ENCODE measurements around the gene PARP12.

PARP12 gene

DNA sequence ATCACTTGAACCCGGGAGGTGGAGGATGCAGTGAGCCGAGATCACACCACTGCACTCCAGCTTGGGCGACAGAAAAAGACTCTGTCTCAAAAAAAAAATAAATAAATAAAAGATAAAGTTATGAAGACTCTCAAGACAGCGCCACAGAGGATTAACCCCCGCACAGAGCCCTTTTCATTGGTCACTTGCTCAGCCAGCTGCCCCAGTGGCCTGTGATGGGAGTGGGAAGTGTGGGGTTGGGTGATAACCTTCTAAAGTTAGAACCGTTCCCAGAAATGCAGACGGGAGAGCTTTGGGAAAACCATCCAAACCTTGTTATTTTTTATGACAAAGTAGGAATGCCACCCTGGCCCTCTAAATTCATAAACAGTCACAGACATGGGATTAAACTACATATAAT is 57.4 kb downstream of the PARP12 start:
- Mint-ChIP-seq H3K27ac (no peak overlapping the region), H3K9me3 (no peaks in the 10 kb centered on the region), H3K27me3 (no peaks in the 10 kb centered on the region), H3K4me3 (no peak overlapping the region), H3K36me3 (ENCODE audit: low read depth) (no peaks in the 10 kb centered on the region), H3K4me1 (ENCODE audit: low read depth) (no peaks in the 10 kb centered on the region)

DNA sequence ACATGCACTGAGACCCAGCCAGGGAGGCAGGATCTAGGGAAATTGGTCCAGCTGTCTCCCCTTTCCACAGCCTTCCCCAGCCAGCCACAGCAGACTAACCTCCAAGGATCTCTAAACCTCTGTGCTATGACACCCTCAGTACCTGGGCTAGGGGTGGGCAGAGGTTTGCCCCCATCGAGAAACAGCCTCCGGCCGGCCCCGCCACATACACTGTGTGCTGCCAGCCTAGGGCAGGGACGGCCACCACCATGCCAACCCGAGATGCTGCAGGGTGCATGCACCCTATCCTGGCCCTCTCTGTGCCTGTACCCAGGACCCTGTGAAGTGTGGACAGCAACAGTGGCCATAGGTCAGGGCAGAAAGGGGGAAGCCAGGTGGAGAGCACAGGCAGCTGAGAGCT is 58.1 kb downstream of the PARP12 start:
- H3K27me3 Mint-ChIP-seq = no peaks in the 10 kb centered on the region
- no peaks in the 10 kb centered on the region for H3K9me3 Mint-ChIP-seq
- H3K36me3 Mint-ChIP-seq (ENCODE audit: low read depth) = no peaks in the 10 kb centered on the region
- H3K4me3 Mint-ChIP-seq = no peak overlapping the region
- no peaks in the 10 kb centered on the region for H3K4me1 Mint-ChIP-seq (ENCODE audit: low read depth)
- H3K27ac Mint-ChIP-seq = no peak overlapping the region

DNA sequence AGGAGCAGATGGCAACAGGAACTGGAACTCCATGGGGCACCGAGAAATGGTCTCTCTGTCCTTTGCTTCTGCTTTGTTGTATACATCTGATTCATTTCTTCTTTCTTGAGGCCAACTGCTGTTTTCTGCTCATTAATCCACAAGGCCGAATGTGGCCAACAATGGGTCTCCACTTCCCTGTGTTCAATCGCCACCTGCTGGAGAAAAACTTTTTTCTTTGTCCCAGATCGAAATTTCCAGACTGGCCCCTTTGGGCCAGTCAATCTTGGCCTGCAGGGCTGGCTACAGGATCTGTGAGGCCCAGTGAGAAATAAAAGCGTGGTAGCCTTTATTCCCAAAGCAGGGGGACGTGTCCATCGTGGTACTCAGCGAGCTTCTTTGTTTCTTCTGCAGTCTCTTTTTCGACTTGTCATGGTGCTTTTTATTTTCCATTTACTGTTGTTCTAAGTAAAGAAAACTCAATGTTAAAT is 58.8 kb downstream of the PARP12 start:
- no peak overlapping the region for H3K27ac Mint-ChIP-seq
- H3K4me1 Mint-ChIP-seq (ENCODE audit: low read depth) = no peaks in the 10 kb centered on the region
- H3K36me3 Mint-ChIP-seq (ENCODE audit: low read depth) = no peaks in the 10 kb centered on the region
- H3K27me3 Mint-ChIP-seq = no peaks in the 10 kb centered on the region
- no peak overlapping the region for H3K4me3 Mint-ChIP-seq
- no peaks in the 10 kb centered on the region for H3K9me3 Mint-ChIP-seq

DNA sequence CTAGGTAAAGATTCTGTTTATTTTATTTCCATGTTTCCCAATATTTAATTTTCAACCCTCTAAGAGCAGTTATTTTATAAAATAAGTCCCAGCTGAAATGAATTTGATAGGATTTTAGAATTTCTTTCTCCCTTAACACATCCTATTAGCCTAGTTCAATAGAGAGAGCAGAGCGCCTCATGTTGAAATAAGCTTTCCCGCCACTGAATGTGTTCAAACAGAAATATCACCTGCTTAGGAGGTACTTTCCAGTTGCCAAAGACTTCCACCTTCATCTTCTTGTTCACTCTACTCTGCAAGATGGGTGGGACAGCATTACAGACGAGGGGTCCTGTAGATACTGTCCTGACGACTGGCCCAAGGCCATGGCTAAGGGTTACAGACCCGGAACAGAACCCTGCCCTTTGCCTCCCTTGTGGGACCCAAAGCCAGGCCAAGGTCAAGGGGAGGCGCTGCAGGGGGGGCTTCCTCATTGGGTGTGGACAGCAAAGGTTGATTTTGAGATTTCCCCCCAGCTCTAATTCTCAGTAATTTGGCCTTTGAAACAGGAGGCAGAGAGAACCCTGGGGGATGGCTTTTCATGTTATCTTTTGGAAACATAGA is 62.0 kb downstream of the PARP12 start:
- Mint-ChIP-seq H3K9me3 (no peaks in the 10 kb centered on the region), H3K27me3 (no peaks in the 10 kb centered on the region), H3K27ac (no peak overlapping the region), H3K4me3 (no peak overlapping the region), H3K36me3 (ENCODE audit: low read depth) (no peaks in the 10 kb centered on the region), H3K4me1 (ENCODE audit: low read depth) (no peaks in the 10 kb centered on the region)

DNA sequence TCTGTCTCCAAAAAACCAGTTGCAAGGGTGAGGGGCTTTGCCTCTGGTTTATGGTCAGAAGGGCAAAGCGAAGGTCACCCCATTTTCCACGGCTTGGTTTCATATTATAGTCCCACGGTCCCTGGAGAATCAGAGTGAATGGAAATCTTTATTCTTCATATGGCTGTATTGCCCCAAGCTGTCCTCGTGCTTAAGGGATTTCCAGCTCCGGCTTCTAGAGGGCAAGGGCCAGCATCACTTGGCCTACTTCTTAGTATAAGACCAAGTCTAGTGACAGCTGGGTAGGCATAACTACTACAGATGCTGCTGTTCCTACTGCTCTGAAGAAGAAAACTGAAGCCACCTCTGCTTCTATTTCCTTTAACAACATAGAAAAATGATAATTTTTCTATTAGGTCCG is 63.2 kb downstream of the PARP12 start:
- H3K36me3 Mint-ChIP-seq (ENCODE audit: low read depth) = no peaks in the 10 kb centered on the region
- no peak overlapping the region for H3K27ac Mint-ChIP-seq

DNA sequence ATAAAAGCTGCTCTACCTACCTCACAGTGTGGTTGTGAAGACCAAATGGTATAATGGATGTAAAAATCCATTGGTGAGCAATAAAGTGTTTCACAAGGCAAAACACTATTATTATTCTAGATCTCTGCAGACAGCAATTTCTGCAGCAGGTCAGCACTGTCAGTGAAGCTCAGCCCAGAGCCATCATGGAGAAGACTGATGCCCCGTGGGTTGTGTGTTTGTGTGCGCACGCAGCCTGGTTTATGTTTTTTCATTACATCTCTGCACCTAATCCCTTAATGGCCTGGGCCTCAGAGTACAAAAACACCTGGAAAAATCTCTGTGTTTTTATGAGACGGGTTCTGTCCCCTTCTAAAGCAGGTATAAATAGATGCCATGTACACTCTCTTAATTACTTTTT is 64.2 kb downstream of the PARP12 start:
- H3K27ac Mint-ChIP-seq = no peak overlapping the region

More for the DNA sequence above, 63.2 kb downstream of the PARP12 start:
- Mint-ChIP-seq H3K4me3 (no peak overlapping the region), H3K27me3 (no peaks in the 10 kb centered on the region), H3K9me3 (no peaks in the 10 kb centered on the region), H3K4me1 (ENCODE audit: low read depth) (no peaks in the 10 kb centered on the region)

DNA sequence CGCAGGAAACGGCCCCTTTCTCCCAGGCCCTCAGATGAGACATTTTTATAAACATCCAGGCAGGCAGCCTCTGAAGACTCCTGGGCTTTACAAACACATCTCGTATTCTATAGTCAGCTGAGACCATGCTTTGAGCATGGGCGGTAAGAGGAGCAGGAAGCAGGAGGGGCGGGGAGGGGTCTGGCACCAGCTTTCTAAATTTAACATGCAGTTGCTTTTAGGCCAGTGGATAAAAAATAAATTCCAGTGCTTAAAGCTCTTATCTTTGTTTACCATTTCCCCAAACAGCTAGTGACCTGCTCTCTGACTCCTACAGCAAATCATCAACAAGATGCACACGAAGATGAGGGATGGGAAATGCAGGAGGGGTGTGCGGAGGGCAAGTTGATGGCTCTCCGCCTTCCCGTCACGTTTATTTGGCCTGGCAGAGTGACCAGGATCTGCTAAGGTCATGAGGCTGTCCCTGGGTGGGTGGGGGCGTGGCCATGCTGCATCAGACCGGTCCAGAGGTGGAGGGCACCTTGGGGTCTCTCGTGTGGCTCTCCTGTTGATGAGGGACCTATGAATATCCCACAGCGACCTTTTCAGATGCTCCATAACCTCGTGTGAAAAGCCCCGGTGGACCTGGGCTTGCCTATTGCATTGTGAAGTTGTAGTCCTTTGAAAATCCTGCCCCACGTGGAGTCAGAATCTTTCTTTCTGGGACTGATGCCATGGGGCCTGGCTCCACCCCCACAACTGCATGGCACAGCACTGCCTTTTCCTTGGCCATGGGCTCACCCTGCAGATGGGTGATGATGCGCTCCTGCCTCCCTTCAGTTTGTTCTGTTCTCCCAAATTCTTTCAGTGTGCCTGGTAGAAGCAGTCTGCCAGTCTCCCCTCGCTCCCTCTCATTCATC is 67.5 kb downstream of the PARP12 start:
- Mint-ChIP-seq H3K27me3 (no peaks in the 10 kb centered on the region), H3K36me3 (ENCODE audit: low read depth) (no peaks in the 10 kb centered on the region), H3K4me1 (ENCODE audit: low read depth) (no peaks in the 10 kb centered on the region), H3K4me3 (no peak overlapping the region), H3K9me3 (no peaks in the 10 kb centered on the region), H3K27ac (no peak overlapping the region)

More for the DNA sequence above, 64.2 kb downstream of the PARP12 start:
- H3K4me3 Mint-ChIP-seq = no peak overlapping the region
- H3K4me1 Mint-ChIP-seq (ENCODE audit: low read depth) = no peaks in the 10 kb centered on the region
- no peaks in the 10 kb centered on the region for H3K9me3 Mint-ChIP-seq
- no peaks in the 10 kb centered on the region for H3K27me3 Mint-ChIP-seq
- H3K36me3 Mint-ChIP-seq (ENCODE audit: low read depth) = no peaks in the 10 kb centered on the region

DNA sequence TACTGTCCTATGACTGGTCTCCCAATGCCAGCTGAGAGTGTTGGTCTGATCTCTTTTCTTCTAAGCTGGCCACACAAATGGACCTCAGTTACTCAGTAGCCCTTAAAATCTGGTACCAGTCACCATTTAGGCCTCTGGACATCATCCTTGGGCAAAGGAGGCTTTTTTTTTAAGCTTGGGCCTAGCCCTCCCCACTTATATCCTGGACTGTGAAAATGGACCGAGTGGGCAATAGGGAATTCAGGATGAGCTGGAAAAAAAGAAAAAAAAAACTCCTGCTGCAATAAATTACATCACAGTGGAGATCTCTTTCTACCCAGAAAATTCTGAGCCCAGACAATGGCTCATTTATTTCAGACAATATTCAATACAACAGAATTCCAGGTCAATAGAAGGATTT is 68.4 kb downstream of the PARP12 start:
- Mint-ChIP-seq H3K27ac (no peak overlapping the region), H3K27me3 (no peaks in the 10 kb centered on the region), H3K4me3 (no peak overlapping the region), H3K36me3 (ENCODE audit: low read depth) (no peaks in the 10 kb centered on the region), H3K4me1 (ENCODE audit: low read depth) (no peaks in the 10 kb centered on the region), H3K9me3 (no peaks in the 10 kb centered on the region)

DNA sequence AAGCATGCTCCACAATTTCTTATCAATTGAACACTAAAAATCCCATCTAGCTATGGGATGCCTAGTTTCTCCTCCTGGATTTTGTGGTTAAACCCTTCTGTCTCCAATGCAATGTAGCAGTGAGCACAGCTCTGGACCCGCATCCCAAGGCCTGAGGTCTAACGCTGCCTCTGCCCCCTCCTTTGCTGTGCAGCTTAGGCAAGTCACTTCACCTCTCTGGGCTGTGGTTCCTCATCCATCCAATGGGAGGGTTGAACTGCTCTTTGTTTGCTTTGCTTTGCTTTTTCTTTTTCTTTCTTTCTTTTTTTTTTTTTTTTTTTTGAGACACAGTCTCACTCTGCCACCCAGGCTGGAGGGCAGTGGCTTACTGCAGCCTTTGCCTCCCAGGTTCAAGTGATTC is 69.2 kb downstream of the PARP12 start:
- no peak overlapping the region for H3K4me3 Mint-ChIP-seq
- no peaks in the 10 kb centered on the region for H3K4me1 Mint-ChIP-seq (ENCODE audit: low read depth)
- H3K36me3 Mint-ChIP-seq (ENCODE audit: low read depth) = no peaks in the 10 kb centered on the region
- H3K27ac Mint-ChIP-seq = no peak overlapping the region
- no peaks in the 10 kb centered on the region for H3K27me3 Mint-ChIP-seq
- no peaks in the 10 kb centered on the region for H3K9me3 Mint-ChIP-seq

DNA sequence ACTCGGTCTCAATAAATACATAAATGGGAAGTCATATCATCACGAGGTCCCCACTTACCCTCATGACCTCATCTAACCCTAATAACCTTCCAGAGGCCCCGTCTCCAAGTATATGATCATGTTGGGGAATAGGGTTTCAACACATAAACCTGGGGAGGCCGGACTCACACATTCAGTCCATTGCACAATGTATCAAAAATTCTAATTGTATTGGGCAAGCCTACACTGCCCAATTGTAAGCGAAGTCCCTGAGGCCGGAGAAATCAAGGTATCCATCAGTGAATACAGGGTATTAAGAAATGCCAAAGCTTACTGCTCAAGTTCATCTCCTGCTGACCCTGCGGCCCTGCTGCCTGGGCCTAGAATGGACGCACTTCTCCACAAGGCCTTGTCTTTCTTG is 69.6 kb downstream of the PARP12 start:
- Mint-ChIP-seq H3K36me3 (ENCODE audit: low read depth) (no peaks in the 10 kb centered on the region), H3K9me3 (no peaks in the 10 kb centered on the region), H3K4me3 (no peak overlapping the region), H3K4me1 (ENCODE audit: low read depth) (no peaks in the 10 kb centered on the region), H3K27me3 (no peaks in the 10 kb centered on the region), H3K27ac (no peak overlapping the region)

DNA sequence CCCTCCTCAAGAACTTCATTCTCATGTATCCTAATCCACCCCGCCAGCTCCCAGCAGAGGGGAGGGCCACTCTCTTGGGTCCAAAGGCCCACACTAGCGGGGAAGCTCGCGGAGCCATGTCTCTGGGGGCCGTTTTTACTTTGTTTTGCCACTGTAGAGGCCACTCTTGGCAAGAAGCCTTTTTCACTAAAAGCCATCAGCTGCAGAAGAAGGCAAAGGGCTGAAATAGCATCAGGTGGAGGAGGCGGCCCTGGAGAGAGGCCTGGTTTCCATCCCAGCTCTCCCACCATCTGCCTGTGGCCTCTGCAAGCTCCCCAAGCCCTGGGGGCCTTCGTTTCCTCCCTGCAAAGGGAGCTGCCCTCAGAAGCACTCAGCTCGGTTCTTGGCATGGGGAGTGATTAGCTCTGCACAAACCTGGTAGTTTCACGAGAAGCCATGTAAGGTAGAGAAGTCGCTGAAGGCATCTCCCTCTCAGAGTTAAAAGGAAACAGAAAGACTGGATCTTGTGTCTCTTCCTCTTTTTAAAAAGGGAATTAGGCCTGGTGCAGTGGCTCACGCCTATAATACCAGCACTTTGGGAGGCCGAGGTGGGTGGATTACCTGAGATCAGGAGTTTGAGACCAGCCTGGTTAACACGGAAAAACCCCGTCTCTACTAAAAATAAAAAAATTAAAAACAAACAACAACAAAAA is 70.3 kb downstream of the PARP12 start:
- Mint-ChIP-seq H3K4me3 (no peak overlapping the region), H3K9me3 (no peaks in the 10 kb centered on the region), H3K36me3 (ENCODE audit: low read depth) (no peaks in the 10 kb centered on the region), H3K27me3 (no peaks in the 10 kb centered on the region), H3K4me1 (ENCODE audit: low read depth) (no peaks in the 10 kb centered on the region), H3K27ac (no peak overlapping the region)

DNA sequence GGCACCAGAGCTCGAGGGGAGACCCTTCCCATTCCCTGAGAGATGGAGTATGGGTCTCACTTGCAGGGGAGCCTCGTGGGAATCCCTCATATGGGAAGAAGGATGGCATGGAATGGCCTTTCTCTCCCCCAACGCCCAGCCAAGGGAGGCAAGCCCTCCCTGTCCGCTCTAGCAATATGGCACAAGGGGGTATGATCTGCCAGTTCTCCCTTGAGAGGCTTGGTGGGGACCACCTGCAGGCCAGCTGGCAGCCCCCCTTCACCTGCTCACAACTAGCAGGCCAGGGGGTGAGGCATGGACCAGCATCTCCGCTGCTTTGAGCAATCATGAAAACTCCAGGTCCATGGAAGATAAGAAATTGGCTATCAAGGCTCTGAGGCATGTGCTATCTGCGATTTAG is 70.8 kb downstream of the PARP12 start:
- Mint-ChIP-seq H3K4me3 (no peak overlapping the region), H3K36me3 (ENCODE audit: low read depth) (no peaks in the 10 kb centered on the region), H3K27ac (no peak overlapping the region)

DNA sequence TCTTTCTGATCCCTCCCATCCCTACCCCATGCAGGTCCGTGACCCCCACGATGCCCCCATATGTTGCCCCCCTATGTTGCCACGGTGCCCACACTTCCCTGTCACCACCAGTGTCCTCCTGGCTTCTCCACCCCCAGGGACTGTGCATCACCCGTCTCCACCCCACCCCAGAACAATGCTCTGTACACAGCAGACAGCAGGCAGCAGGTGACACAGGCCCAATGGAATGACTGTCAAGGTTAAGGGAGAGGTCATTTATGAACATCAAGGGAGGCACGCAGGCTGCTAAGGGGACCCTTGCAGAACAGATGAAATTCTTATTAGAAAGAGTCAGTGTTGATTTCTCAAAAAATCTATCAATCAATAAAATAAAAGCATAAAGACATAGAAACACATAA is 71.5 kb downstream of the PARP12 start:
- Mint-ChIP-seq H3K4me1 (ENCODE audit: low read depth) (no peaks in the 10 kb centered on the region), H3K27ac (no peak overlapping the region), H3K27me3 (no peaks in the 10 kb centered on the region), H3K9me3 (no peaks in the 10 kb centered on the region), H3K4me3 (no peak overlapping the region), H3K36me3 (ENCODE audit: low read depth) (no peaks in the 10 kb centered on the region)

More for the DNA sequence above, 70.8 kb downstream of the PARP12 start:
- Mint-ChIP-seq H3K4me1 (ENCODE audit: low read depth) (no peaks in the 10 kb centered on the region), H3K9me3 (no peaks in the 10 kb centered on the region), H3K27me3 (no peaks in the 10 kb centered on the region)

DNA sequence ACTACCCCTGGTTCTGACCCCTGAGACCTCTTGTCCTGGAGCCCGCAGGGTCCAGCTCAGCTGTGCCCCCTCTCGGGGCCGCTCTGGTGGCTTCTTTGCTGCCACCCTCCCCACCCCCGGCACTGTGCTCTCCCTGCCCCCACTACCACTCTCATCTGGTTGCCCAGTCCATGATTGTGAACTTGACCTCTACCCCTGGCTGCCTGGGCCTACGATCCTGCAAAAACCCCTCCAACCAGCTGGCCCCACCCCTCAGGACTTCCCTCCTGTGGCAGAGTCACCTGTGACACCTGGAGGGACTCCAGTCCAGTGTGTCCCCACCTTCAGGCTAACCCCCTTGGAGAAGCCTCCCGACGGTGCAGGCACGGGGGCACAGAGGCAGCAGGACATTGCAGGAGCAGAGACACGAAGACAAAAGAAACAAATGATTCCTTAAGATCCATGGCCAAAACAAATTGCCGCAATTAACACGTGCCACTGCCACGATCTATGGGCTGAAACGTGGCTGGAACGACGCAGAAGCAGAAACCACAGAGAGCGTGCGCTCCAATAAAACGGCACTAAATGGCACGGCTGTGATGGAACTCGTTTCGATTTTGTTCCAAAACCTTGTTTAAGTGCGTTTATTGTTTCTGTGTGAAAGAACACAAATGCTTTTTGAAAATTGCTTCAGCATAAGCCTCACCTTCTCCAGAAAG is 72.0 kb downstream of the PARP12 start:
- H3K4me1 Mint-ChIP-seq (ENCODE audit: low read depth) = no peaks in the 10 kb centered on the region
- H3K27me3 Mint-ChIP-seq = no peaks in the 10 kb centered on the region
- H3K9me3 Mint-ChIP-seq = no peaks in the 10 kb centered on the region
- H3K36me3 Mint-ChIP-seq (ENCODE audit: low read depth) = no peaks in the 10 kb centered on the region
- H3K4me3 Mint-ChIP-seq = no peak overlapping the region
- H3K27ac Mint-ChIP-seq = no peak overlapping the region

DNA sequence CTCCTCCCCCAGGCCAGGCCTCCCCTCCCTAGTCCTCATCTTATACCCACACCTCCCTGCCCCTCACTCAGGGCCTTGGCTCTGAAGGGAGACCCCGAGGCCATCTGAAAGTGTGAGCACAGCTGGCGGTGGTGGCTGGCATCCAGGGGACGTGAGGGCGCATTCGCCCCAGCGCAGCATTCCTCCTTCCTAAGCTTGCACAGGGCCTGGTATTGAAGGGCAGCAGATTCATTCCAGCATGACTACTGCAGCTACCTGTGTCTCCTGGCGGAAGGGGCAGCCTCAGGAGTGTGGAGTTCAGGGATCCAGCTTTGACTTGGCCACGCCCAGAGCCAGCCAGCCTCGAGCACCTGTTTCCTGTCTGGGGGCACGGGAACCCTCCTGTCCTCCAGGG is 72.6 kb downstream of the PARP12 start:
- H3K4me3 Mint-ChIP-seq = no peak overlapping the region
- H3K4me1 Mint-ChIP-seq (ENCODE audit: low read depth) = no peaks in the 10 kb centered on the region
- no peaks in the 10 kb centered on the region for H3K9me3 Mint-ChIP-seq
- H3K27me3 Mint-ChIP-seq = no peaks in the 10 kb centered on the region
- H3K27ac Mint-ChIP-seq = no peak overlapping the region
- no peaks in the 10 kb centered on the region for H3K36me3 Mint-ChIP-seq (ENCODE audit: low read depth)

Data from stimulated activated naive CD8-positive, alpha-beta T cell treated with anti-CD3 and anti-CD28 coated beads, Interleukin-15, Interleukin-2, amounts not matched to agents 100 ng/mL and 50 ng/mL, for 24 hours (primary cell).